HepG2 (cell line): ENCODE data around the gene CFAP99. TPM values are rescaled to one million over a fixed set of nuclear protein-coding genes. Genes with fewer than 3 reads are reported as not detected.

Experiments used
- ATAC-seq: fragments of 200-7000 bp; cut with Tn5 transposase; 3 replicates; pipeline ENCODE4 v1.9.1; 2020; ENCODE audit warnings: mild to moderate bottlenecking, moderate library complexity
- BruUV-seq: library from RNA; stranded (reverse); fragments of 400-500 nt; replicated peaks from 2 replicates; lab custom pipeline; 2021; lab: Mats Ljungman, UMichigan
- CTCF ChIA-PET: fragments of 300-600 bp; formaldehyde crosslinking; extraction: SDS; loops from one replicate; lab custom pipeline; 2021; ENCODE audit warnings: low total read pairs, inconsistent platforms, low intra/inter-chr PET ratio; lab: Yijun Ruan, JAX
- POLR2A ChIA-PET: fragments of 350-600 bp; sonication (Branson Sonifier 250); formaldehyde crosslinking; loops from one replicate; lab custom pipeline; 2020; ENCODE audit warnings: antibody characterized with exemption, inconsistent platforms; lab: Yijun Ruan, JAX
- DNase-seq: peaks from one replicate; pipeline ENCODE4 v3.0.0-alpha.2; 2015; ENCODE audit warnings: low spot score
- FAIRE-seq: peaks from 3 replicates; lab custom pipeline; 2011; peaks lifted over from hg19 to GRCh38; lab: Jason Lieb, UNC
- H2AFZ ChIP-seq: one replicate; pipeline ENCODE4 v1.6.1; 2011; ENCODE audit warnings: low read length, inconsistent platforms
- H3K27ac ChIP-seq: fragments of 300-600 bp; 3 replicates; pipeline ENCODE4 v1.8.0; 2011; ENCODE audit warnings: mixed run types, mild to moderate bottlenecking, mixed read lengths, low read length, inconsistent platforms; ENCODE audit not compliant: insufficient read depth; ENCODE audit errors: extremely low read length
- H3K27me3 ChIP-seq, 2 experiments: fragments of 200-600 bp in 1 of 2; 2 replicates in 1 of 2; 3 replicates in 1 of 2; pipeline versions ENCODE4 v1.6.0 to v1.8.0; 2011; ENCODE audit warnings: low read length in 2 of 2, mild to moderate bottlenecking in 2 of 2, moderate library complexity in 2 of 2, inconsistent platforms in 1 of 2; ENCODE audit not compliant: insufficient read depth in 2 of 2, control insufficient read depth in 1 of 2
- H3K36me3 ChIP-seq, 2 experiments: fragments of 200-600 bp in 1 of 2; replicated peaks in 1 of 2; 2 replicates in 1 of 2; 3 replicates in 1 of 2; pipeline versions ENCODE4 v1.5.1 to v1.8.0; 2011; ENCODE audit warnings: low read length in 2 of 2, inconsistent platforms in 1 of 2; ENCODE audit not compliant: insufficient read depth in 2 of 2, control insufficient read depth in 1 of 2
- H3K4me1 ChIP-seq: 2 replicates; pipeline ENCODE4 v1.5.1; 2012; ENCODE audit warnings: low read length, inconsistent platforms; ENCODE audit not compliant: insufficient read depth
- H3K4me2 ChIP-seq: 2 replicates; pipeline ENCODE4 v1.6.0; 2011; ENCODE audit warnings: low read depth, low read length, inconsistent platforms
- H3K4me3 ChIP-seq, 3 experiments: fragments of 200-600 bp in 1 of 3; sonication (generic), shearing (Covaris generic) in 1 of 3; replicated peaks in 1 of 3; 2 replicates each; pipeline ENCODE4 v1.5.1; 2011 to 2016; ENCODE audit warnings: low read length in 3 of 3, inconsistent platforms in 2 of 3, low read depth in 2 of 3, mild to moderate bottlenecking in 2 of 3, control low read depth in 1 of 3, mixed read lengths in 1 of 3; ENCODE audit not compliant: insufficient read depth in 1 of 3
- H3K79me2 ChIP-seq: one replicate; pipeline ENCODE4 v1.6.1; 2011; ENCODE audit warnings: low read length, inconsistent platforms; ENCODE audit not compliant: insufficient read depth
- H3K9ac ChIP-seq: 2 replicates; pipeline ENCODE4 v1.6.0; 2011; ENCODE audit warnings: mild to moderate bottlenecking, low read depth, low read length, inconsistent platforms; ENCODE audit not compliant: insufficient read depth
- H3K9me3 ChIP-seq: 2 replicates; pipeline ENCODE4 v1.5.1; 2012; ENCODE audit warnings: mild to moderate bottlenecking, low read length
- H4K20me1 ChIP-seq: 2 replicates; pipeline ENCODE4 v1.6.0; 2011; ENCODE audit warnings: inconsistent platforms, mild to moderate bottlenecking, low read length, moderate library complexity; ENCODE audit not compliant: insufficient read depth
- DZIP1 ChIP-seq: sonication (generic); formaldehyde crosslinking; IDR thresholded peaks from 2 replicates; pipeline ENCODE4 v1.5.0; 2020; ENCODE audit warnings: mild to moderate bottlenecking, missing genetic modification reagents
- JUNB ChIP-seq: sonication (generic); formaldehyde crosslinking; IDR thresholded peaks from 2 replicates; pipeline ENCODE4 v1.8.0; 2022; ENCODE audit warnings: missing genetic modification reagents, mild to moderate bottlenecking, borderline replicate concordance
- MNT ChIP-seq: fragments of 450-650 bp; IDR thresholded peaks from 2 replicates; pipeline ENCODE4 v1.6.1; 2016
- ZBTB8A ChIP-seq: sonication (generic); formaldehyde crosslinking; IDR thresholded peaks from 2 replicates; pipeline ENCODE4 v1.4.0; 2020; ENCODE audit warnings: mild to moderate bottlenecking, low read depth, missing genetic modification reagents, borderline replicate concordance
- ZNF503 ChIP-seq: sonication (generic); formaldehyde crosslinking; IDR thresholded peaks from 2 replicates; pipeline ENCODE4 v1.4.0; 2020; ENCODE audit warnings: missing genetic modification reagents
- ZNF549 ChIP-seq: sonication (generic); formaldehyde crosslinking; IDR thresholded peaks from 2 replicates; pipeline ENCODE4 v1.5.0; 2020; ENCODE audit warnings: missing genetic modification reagents
- WGBS: methylation state at CpG from one replicate; pipeline ENCODE4 v1.1.6; 2017; ENCODE audit warnings: low lambda C conversion rate; 5-methylcytosine and 5-hydroxymethylcytosine counted together
- in situ Hi-C: cut with HindIII; loops from 2 replicates; pipeline ENCODE4 v1.10.0; 2017; ENCODE audit warnings: low pct_unique_long_range_greater_than_20kb; ENCODE audit not compliant: extremely low pct_ligation_motif_present
- intact Hi-C: fragments of 100-400 bp; cut with micrococcal nuclease; formaldehyde crosslinking; loops from one replicate; pipeline ENCODE4 v1.10.0; 2022; ENCODE audit not compliant: unreplicated experiment
- polyA plus RNA-seq, 8 experiments: library from polyadenylated mRNA; depleted of rRNA in 3 of 8; stranded (reverse) in 7 of 8; unstranded in 1 of 8; fragments of >200 nt; fragmentation: Illumina TruSeq in 4 of 8; extraction: Trizol in 4 of 8; gene quantifications; 2 replicates each; pipeline versions ENCODE4 v1.2.1 to v1.2.3, GENCODE V29; 2011 to 2016; ENCODE audit warnings: low read depth in 4 of 8, missing spikeins in 1 of 8, mixed read lengths in 1 of 8; ENCODE audit not compliant: insufficient read depth in 1 of 8
- total RNA-seq, 5 experiments: library from RNA; depleted of rRNA; stranded (reverse); fragments of >200 nt; fragmentation: Illumina TruSeq; extraction: Trizol; gene quantifications; 2 replicates each; pipeline ENCODE4 v1.2.3, GENCODE V29; 2016; ENCODE audit warnings: low read depth in 1 of 5

CFAP99 gene
- total and polyA plus RNA-seq, 2 of the 13 experiments (the other 11 are each of a cell fraction or from before 2014, with no cell fraction given), result not detected

GRCh38 chr4:2370597-2371320 lies 48.0 kb upstream of the CFAP99 start (continued):
- TF ChIP-seq ZNF503 (no peak), ZBTB8A (no peak), ZNF549 (no peak)
- TF ChIP-seq, all 625 proteins: peak for 0

GRCh38 chr4:2371765-2372487 lies 46.8 kb upstream of the CFAP99 start:
- Histone ChIP-seq H3K27ac (no peak overlapping the region), H3K4me1 (no peaks in the 10 kb centered on the region), H3K9ac (no peak overlapping the region), H3K36me3 (no peaks in the 10 kb centered on the region), H3K4me2 (no peak overlapping the region), H3K4me3 (no peak overlapping the region), H3K79me2 (no peaks in the 10 kb centered on the region), H3K27me3 (peaks cover 5 to 31% of the 10 kb centered on the region in 2 experiments; a peak in 3 of 5 replicates), H3K9me3 (no peaks in the 10 kb centered on the region), H2AFZ (no peak overlapping the region), H4K20me1 (no peaks in the 10 kb centered on the region)
- WGBS, result 42% methylated on average over 11 of the region's 27 CpGs
- no peak for TF ChIP-seq DZIP1
- TF ChIP-seq MNT, result 0 out of 2 replicates have a peak, but pooled peaks have one; percentile 6
- TF ChIP-seq JUNB (CRISPR knock-in tag), result no peak
- intact Hi-C loops, result no loop called here
- ChIA-PET CTCF (no interaction called here), POLR2A (no interaction called here)
- ATAC-seq, result no peak
- FAIRE-seq, result no peak
- BruUV-seq, result no TSS peak
- in situ Hi-C loops, result no loop called here
- no peak for DNase-seq
